Measurements from ENCODE around the gene DPH7.
"Not testable (repeated sequence)": the region's sequence is repeated elsewhere in the genome, so short reads cannot be mapped to it uniquely, and the experiment has no call there.

The DPH7 gene

DNA sequence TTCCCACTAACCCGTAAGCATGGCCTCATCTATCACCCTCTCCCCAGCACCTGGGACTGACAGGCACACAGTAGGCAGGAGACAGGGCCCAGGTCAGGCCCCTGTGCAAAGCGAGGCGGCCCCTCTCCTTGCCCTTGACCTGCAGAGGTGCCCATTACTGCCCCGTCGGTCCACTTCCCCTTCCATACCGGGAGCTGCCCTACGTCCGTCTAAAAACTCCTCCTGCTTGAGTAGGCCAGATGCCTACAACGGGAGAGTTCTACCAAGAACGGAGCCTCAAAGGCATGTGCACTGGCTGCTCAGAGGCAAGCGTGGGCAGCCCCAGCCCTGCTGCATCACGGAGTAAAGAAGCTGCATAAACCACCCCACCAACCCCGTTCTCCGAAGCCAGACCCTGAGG, 4.6 kb upstream of the DPH7 start:
- no peak for DNase-seq (ENCODE audit: low read depth)
- no peak overlapping the region for H3K4me3 ChIP-seq (ENCODE audit: low read depth, low read length)

- H3K4me3 ChIP-seq (ENCODE audit: low read depth, low read length), result no peak overlapping the region
- no peak for DNase-seq (ENCODE audit: low read depth)
Observed at GRCh38 chr9:137582286-137582860, 3.6 kb upstream of the DPH7 start.

GRCh38 chr9:137581361-137582285, 2.9 kb upstream of the DPH7 start:
- no peak overlapping the region for H3K4me3 ChIP-seq (ENCODE audit: low read depth, low read length)
- DNase-seq (ENCODE audit: low read depth), result no peak

GRCh38 chr9:137580954-137581322, 2.2 kb upstream of the DPH7 start:
- DNase-seq (ENCODE audit: low read depth), result no peak
- H3K4me3 ChIP-seq (ENCODE audit: low read depth, low read length), result no peak overlapping the region

DNA sequence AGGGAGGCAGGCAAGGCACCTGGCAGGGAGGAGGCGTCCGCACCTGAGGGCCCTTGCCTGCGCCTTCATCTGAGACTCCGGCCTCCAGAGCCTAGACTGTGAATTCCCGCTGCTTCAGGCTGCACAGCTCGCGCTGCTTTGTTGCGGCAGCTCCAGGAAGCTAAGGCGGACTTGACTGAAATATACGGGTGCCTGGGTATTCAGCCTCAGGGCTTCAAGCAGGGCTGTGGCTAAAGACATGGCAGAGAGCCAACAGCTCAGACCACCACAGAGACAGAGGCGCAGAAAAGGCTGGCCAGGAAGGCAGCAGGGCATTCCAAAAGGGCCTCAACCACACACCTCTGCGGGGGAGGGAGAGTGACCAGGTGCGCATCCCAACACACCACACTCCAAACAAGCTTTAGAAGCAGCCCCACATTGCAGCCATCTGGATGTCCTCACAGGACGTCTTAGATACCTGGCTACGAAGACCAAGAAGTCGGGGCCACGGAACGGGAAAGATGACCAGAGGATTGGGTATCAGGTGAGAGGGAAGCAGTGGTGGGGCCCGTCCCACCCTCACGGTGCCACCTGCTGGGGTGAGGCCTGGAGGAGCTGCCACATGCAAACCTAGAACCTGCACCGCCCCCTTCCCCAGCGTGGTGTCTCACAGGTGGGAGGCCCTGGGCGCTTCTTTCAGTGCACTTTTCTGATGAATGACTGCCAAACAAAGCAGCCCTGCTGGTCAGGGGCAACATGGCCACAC, 1.7 kb upstream of the DPH7 start:
- H3K4me3 ChIP-seq (ENCODE audit: low read depth, low read length), result no peak overlapping the region
- DNase-seq (ENCODE audit: low read depth), result no peak

DNA sequence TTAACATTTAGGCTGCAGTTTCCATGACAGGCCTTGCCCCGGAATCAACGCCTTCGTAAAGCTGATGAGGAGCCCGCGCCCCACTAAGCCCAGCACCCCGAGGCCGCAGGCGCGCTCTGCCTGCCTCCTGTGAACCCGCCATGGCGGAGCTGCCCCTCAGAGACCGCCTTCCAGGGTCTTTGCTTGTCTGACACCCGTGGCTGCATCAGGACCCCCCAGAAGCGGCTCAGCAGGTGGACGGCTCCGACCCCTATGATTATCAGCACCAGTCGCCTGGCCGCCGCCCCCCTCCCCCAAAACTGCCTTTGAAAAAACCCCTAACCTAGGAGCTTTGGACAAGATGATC, 507 bp upstream of the DPH7 start:
- peak overlapping the region; percentile 93 for H3K4me3 ChIP-seq (ENCODE audit: low read depth, low read length)
- no peak for DNase-seq (ENCODE audit: low read depth)

DNA sequence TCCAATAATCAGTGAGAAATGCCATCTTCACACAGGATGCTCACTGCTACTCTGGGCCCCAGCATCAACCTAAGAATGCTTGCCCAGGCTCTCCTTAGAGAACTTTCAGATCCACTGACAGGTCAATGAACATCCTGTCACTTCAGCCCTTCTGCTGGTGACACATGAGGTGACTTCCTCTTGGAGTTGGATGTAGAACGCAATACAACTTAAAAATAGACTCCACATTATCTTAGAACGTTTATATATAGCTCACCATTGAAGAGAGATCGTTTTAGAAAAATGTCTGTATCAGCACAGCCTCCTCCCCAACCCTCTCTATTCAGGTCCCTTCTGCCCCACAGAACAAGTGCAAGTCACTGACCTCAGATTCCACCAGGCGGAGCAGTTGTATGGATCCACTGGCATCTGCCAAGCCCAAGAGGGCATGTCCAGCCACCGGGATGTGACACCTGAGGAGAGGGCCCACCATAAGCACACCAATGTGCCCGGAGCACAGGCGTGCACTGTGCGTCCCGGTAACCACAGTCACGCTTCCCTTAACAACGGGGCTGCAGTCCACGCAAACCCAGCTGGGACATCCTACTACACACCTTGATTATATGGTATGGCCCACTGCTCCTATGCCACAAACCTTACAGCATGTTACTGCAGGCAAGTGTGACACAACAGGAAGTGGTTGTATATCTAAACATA, 2.9 kb downstream of the DPH7 start:
- no peak for DNase-seq (ENCODE audit: low read depth)
- no peak overlapping the region for H3K4me3 ChIP-seq (ENCODE audit: low read depth, low read length)

- no peak for DNase-seq (ENCODE audit: low read depth)
- no peak overlapping the region for H3K4me3 ChIP-seq (ENCODE audit: low read depth, low read length)
Observed at GRCh38 chr9:137575364-137575715, 3.4 kb downstream of the DPH7 start.

- DNase-seq (ENCODE audit: low read depth), result no peak
- H3K4me3 ChIP-seq (ENCODE audit: low read depth, low read length), result no peak overlapping the region
Observed at GRCh38 chr9:137574192-137574591, 4.5 kb downstream of the DPH7 start.

DNA sequence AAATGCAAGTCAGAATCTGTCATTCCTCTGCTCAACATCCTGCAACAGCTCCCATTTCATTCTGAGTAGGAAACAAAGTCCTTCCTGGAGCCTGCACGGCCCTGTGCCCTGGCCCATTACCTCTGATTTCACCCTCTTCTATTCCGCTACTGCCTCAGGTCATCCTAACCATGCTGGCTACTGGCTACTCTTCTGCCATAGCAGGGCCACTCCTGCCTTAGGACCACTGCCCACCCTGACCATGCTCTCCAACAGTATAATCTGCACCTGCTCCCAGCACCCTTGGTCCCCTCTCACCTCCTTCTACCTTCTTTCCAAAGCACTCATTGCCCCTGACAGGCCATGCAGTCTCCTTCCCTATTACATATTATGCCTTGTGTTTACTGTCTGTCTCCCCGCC, 8.2 kb downstream of the DPH7 start:
- no peak for DNase-seq (ENCODE audit: low read depth)
- H3K4me3 ChIP-seq (ENCODE audit: low read depth, low read length), result no peak overlapping the region

GRCh38 chr9:137569609-137570203, 9.0 kb downstream of the DPH7 start:
- H3K4me3 ChIP-seq (ENCODE audit: low read depth, low read length), result no peak overlapping the region
- no peak for DNase-seq (ENCODE audit: low read depth)

DNA sequence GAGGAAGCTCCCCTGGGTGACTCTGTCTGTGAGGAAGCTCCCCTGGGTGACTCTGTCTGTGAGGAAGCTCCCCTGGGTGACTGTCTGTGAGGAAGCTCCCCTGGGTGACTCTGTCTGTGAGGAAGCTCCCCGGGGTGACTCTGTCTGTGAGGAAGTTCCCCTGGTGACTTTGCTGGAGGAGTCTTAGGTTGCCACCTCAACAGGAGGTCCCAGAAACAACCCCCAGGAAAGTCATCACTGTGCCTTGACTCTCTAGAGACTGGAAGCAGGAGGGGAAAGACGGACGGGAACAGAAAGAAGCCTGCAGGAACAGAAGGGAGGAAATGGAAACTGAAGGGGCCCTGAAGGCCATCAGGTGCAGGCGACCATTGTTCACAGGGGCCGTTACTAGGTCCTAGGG, 10.3 kb downstream of the DPH7 start:
- DNase-seq (ENCODE audit: low read depth); H3K4me3 ChIP-seq (ENCODE audit: low read depth, low read length): not testable (repeated sequence)

DNA sequence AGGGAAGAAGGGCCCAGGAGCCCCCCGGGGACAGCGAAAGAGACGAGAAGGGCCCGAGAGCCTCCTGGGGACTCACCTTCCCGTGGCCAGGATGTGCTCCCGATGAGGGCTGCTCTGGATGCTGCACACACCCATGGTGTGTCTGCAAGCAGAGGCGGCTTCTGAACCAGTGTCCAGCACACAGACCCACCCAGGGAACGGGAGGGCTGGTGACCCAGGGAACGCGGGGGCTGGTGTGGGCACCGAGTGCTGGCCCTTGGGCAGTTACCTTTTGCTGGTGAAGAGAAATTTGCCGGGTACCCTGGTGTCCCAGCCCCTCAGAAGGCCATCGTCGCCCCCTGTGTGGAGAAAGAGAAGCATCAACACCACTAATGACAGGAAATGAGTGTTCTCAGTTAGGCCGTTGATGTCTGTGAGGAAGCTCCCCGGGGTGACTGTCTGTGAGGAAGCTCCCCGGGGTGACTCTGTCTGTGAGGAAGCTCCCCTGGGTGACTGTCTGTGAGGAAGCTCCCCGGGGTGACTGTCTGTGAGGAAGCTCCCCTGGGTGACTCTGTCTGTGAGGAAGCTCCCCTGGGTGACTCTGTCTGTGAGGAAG, 13.8 kb downstream of the DPH7 start:
- DNase-seq (ENCODE audit: low read depth), result no peak
- no peak overlapping the region for H3K4me3 ChIP-seq (ENCODE audit: low read depth, low read length)

GRCh38 chr9:137564134-137564533, 14.6 kb downstream of the DPH7 start:
- DNase-seq (ENCODE audit: low read depth), result no peak
- H3K4me3 ChIP-seq (ENCODE audit: low read depth, low read length), result no peak overlapping the region

DNA sequence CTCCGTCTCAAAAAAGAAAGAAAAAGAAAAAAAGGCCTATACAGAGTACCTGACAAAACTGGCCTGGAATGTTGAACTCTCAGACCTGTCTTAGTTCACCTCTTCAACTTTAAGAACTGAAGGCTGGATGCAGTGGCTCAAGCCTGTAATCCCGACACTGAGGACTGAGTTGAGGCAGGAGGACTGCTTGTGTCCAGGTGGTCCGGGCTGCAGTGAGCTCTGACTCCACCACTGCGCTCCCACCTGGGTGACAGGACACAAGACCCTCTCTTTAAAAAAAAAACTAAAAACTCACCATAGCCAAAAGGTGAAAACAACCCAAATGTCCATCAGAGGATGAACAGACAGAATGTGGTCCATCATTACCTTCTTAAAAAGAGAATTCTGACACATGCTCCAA, 20.6 kb downstream of the DPH7 start:
- no peak for DNase-seq (ENCODE audit: low read depth)
- H3K4me3 ChIP-seq (ENCODE audit: low read depth, low read length), result no peak overlapping the region

GRCh38 chr9:137556069-137556838, 22.5 kb downstream of the DPH7 start:
- no peak for DNase-seq (ENCODE audit: low read depth)
- H3K4me3 ChIP-seq (ENCODE audit: low read depth, low read length), result no peak overlapping the region

DNA sequence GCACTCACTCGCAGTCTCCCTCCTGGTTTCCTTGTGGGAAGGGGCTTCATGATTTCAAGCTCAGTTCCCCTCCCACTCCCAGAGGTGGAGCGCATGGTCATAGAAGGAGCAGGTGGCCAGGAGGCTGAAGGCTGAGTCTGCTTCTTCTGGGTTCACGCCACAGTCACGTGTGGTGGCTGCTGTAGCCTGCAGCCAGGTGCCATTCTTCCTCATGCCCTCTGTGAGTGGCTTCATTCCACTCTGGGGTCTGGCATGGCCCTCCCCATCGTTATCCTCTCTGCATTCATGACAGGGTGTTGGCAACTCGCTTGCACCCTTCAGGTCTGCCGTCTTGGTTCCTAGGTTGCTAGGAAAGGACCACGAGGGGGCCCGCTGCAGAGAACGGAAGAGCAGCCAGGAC, 23.5 kb downstream of the DPH7 start:
- no peak for DNase-seq (ENCODE audit: low read depth)
- no peak overlapping the region for H3K4me3 ChIP-seq (ENCODE audit: low read depth, low read length)

GRCh38 chr9:137554349-137554748, 24.4 kb downstream of the DPH7 start:
- DNase-seq (ENCODE audit: low read depth), result no peak
- no peak overlapping the region for H3K4me3 ChIP-seq (ENCODE audit: low read depth, low read length)

DNA sequence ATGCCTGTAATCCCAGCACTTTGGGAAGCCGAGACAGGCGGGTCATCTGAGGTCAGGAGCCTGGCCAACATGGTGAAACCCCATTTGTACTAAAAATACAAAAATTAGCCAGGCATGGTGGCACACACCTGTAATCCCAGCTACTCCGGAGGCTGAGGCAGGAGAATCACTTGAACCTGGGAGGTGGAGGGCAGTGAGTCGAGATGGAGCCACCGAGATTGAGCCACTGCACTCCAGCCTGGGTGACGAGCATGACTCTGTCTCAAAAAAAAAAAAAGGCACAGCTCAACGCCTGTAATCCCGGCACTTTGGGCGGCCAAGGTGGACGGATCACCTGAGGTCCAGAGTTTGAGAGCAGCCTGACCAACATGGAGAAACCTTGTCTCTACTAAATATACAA, 25.1 kb downstream of the DPH7 start:
- H3K4me3 ChIP-seq (ENCODE audit: low read depth, low read length); DNase-seq (ENCODE audit: low read depth): not testable (repeated sequence)

Measured in skeletal muscle cell (primary cell).